ENCODE measurements around the gene CCNT2.
"Not testable (repeated sequence)": the region's sequence is repeated elsewhere in the genome, so short reads cannot be mapped to it uniquely, and the experiment has no call there.

Gene CCNT2

DNA sequence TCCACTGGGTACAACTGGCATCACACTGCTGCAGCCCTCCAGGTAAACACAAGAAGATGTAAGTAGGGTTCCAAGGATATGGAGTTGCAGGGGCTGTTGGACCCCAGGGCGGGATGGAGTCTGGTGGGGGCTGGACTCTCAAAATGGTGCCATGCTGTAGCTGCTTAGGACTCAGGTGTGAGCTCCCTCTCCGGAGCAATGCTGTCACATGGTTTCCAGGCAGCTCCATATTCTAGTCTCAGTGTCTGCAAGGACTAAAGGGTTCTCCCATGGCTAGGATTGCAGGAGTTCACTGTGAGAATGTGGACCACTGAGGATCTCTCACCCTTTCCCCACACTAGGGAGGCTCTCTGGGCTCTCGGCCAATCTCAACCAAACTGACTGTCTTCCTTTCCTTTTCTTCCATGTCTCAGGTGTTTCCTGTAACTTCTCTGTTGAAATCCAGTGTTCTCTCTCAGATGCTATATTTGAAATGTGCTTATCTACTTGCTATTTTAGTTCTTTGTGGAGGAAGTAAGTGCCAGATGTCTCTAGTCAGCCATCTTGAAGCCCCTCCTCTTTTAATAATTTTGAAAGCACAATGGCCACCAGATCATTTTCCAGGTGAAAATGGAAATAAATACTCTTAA, 57.6 kb downstream of the CCNT2 start:
- DNase-seq: no peak

- DNase-seq: not testable (repeated sequence)
Observed at GRCh38 chr2:134977104-134977503, 58.5 kb downstream of the CCNT2 start.

GRCh38 chr2:134979221-134979620, 60.6 kb downstream of the CCNT2 start:
- DNase-seq: no peak

GRCh38 chr2:134980639-134981038, 62.0 kb downstream of the CCNT2 start:
- DNase-seq: no peak

GRCh38 chr2:134982603-134983002, 64.0 kb downstream of the CCNT2 start:
- DNase-seq: no peak

DNA sequence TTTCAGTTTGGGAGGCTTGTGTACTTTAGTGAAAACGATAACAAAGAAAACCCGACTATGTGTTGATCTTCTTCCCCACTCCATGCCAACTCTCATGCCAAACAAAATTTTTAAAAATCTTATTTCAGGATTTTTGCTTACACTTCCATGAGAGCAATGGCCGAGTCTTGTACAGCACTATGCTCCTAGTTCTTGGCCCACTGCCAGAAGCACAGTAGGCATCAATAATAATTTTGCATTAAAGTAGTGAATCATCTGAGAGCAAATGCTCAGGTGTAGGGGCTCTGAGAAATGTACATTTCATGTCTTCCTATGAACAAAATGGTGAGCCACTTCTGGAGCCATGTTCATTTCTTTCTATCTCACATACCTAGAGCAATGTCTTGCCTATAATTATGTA, 66.4 kb downstream of the CCNT2 start:
- DNase-seq: no peak

DNA sequence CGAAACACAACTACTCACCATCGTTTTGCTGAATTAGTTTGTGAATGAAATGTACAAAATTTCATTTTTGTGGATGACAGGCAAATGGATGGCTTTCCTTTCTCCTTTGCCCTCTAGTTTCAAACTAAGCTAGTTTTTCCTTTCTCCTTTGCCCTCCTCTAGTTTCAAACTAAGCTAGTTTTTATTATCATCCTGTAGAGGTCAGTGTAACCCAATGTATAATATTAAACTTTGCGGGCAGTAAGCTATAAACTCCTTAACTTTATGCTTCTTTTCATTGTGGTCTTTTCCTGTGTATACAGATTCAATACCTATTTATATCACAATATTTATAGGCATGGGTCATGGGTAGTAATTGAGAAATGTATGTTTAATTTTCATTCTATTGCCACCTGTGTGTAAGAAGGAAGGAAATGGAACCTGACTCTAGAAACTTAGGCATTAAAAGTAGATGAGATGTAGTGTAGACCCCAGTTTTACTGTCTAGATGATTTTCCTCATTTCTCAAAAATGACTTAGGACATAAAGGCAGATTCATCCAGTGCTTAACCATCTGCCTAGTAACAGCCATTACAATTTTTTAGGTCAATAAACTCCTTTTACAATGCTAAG, 70.5 kb downstream of the CCNT2 start:
- no peak for DNase-seq

GRCh38 chr2:134999521-134999920, 80.9 kb downstream of the CCNT2 start:
- no peak for DNase-seq

GRCh38 chr2:135002836-135003235, 84.2 kb downstream of the CCNT2 start:
- DNase-seq: no peak

- peak; percentile 20 for DNase-seq
Observed at GRCh38 chr2:135004005-135004746, 85.6 kb downstream of the CCNT2 start.

DNA sequence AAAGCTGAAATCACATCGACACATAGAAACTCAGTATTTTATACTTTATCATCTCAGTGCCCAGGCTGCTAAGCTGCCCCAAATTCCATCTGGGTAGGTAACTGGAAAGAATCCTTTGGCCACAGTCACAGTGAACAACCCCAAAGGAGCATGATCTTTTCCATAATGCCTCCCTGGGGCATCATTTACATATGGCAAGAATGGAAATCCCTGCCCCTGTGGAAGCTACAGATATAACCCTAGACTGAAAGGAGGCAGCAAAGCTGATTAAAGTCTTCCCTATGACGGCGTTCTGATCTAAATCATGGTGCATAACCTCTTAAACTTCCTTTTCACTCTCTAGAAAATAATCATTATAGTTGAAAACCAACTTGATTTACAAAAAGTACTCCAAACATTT, 87.1 kb downstream of the CCNT2 start:
- no peak for DNase-seq
